Mucosa of descending colon (tissue), 3 donors: Measurements from ENCODE around the gene SERPINA3. TPM values are rescaled to one million over a fixed set of nuclear protein-coding genes. Genes with fewer than 3 reads are reported as not detected.
A peak's percentile ranks its signal among the peaks of the same experiment; 100 is the strongest.

Experiments
- ATAC-seq: fragments of 200-7000 bp; cut with Tn5 transposase; one replicate; pipeline ENCODE4 v1.9.1; 2020; ENCODE audit warnings: mild to moderate bottlenecking, moderate library complexity
- DNase-seq, 3 donors: peaks; one replicate each; pipeline ENCODE4 v3.0.0-alpha.2; 2020
- H3K36me3 ChIP-seq: fragments of 200-600 bp; one replicate; pipeline ENCODE4 v1.8.0; 2021; ENCODE audit warnings: low read depth, mild to moderate bottlenecking
- H3K4me1 ChIP-seq: fragments of 200-600 bp; one replicate; pipeline ENCODE4 v1.8.0; 2021; ENCODE audit warnings: low read depth, mild to moderate bottlenecking
- H3K4me3 ChIP-seq: fragments of 200-600 bp; one replicate; pipeline ENCODE4 v1.8.0; 2021; ENCODE audit warnings: mild to moderate bottlenecking
- H3K9me3 ChIP-seq: fragments of 200-600 bp; one replicate; pipeline ENCODE4 v1.8.0; 2021; ENCODE audit warnings: mild to moderate bottlenecking
- intact Hi-C, 2 donors: fragments of 100-400 bp; cut with DNase I in 1 of 2; cut with micrococcal nuclease in 1 of 2; formaldehyde crosslinking; loops; one replicate each; pipeline versions ENCODE4 v1.11.0 to v1.11.1; 2022; cut with DNase I, micrococcal nuclease
- total RNA-seq, 3 donors: library from RNA; stranded (reverse); fragmentation: NEBNext Ultra II Directional in 2 of 3; extraction: Animal tissue kit (Norgen Biotek cat#: 25700) in 2 of 3; gene quantifications; one replicate each; pipeline versions ENCODE4 v1.2.1 to v1.2.4, GENCODE V29; 2021 to 2023
- TF ChIP-seq, protein P1 (sequence below): fragments of 200-600 bp; IDR thresholded peaks from one replicate; pipeline ENCODE4 v1.8.0; 2022; ENCODE audit warnings: antibody characterized with exemption, mild to moderate bottlenecking
- donor health status: DM: no; HTN: no; CAD: no; lungs with moderate emphysema.
- donor health status: DM: no; HTN: no; CAD: no.
- donor health status: DM: no; HTN: yes; CAD: no.

The SERPINA3 gene
- total RNA-seq, 3 donors from 2014 or later = 3.1 to 43.9 (median 41.3) TPM

DNA sequence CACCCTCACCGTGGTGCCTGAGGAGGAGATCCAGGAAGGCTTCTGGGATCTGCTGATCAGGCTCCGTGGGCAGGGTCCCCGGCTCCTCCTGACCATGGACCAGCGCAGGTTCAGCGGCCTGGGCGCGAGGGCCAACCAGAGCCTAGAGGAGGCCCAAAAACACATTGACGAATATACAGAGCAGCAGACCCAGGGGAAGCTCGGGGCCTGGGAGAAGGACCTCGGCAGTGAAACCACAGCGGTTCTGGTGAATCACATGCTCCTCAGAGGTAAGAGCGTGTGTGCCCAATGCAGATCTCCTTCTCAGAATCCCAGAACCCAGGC lies 29.4 kb downstream of the SERPINA3 start:
- no peaks in the 10 kb centered on the region for H3K9me3 ChIP-seq
- no peak for ATAC-seq
- H3K36me3 ChIP-seq = no peaks in the 10 kb centered on the region
- DNase-seq = no peak
- no peaks in the 10 kb centered on the region for H3K4me1 ChIP-seq
- intact Hi-C loops = no loop called here
- TF ChIP-seq, protein P1, sequence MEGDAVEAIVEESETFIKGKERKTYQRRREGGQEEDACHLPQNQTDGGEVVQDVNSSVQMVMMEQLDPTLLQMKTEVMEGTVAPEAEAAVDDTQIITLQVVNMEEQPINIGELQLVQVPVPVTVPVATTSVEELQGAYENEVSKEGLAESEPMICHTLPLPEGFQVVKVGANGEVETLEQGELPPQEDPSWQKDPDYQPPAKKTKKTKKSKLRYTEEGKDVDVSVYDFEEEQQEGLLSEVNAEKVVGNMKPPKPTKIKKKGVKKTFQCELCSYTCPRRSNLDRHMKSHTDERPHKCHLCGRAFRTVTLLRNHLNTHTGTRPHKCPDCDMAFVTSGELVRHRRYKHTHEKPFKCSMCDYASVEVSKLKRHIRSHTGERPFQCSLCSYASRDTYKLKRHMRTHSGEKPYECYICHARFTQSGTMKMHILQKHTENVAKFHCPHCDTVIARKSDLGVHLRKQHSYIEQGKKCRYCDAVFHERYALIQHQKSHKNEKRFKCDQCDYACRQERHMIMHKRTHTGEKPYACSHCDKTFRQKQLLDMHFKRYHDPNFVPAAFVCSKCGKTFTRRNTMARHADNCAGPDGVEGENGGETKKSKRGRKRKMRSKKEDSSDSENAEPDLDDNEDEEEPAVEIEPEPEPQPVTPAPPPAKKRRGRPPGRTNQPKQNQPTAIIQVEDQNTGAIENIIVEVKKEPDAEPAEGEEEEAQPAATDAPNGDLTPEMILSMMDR = no peak
- H3K4me3 ChIP-seq = no peak overlapping the region

GRCh38 chr14:94643316-94644101 lies 31.3 kb downstream of the SERPINA3 start:
- Histone ChIP-seq H3K4me3 (no peak overlapping the region), H3K36me3 (no peaks in the 10 kb centered on the region), H3K9me3 (peaks cover 3% of the 10 kb centered on the region), H3K4me1 (no peaks in the 10 kb centered on the region)
- TF ChIP-seq, protein P1 = no peak
- intact Hi-C loops = no loop called here
- DNase-seq (no peak), ATAC-seq (no peak)

- Histone ChIP-seq H3K9me3 (peaks cover 8% of the 10 kb centered on the region), H3K4me1 (no peaks in the 10 kb centered on the region), H3K4me3 (no peak overlapping the region), H3K36me3 (no peaks in the 10 kb centered on the region)
- TF ChIP-seq, protein P1 = no peak
- ATAC-seq = no peak
- intact Hi-C loops = no loop called here
- DNase-seq = no peak
Measured at GRCh38 chr14:94644102-94644535, 31.9 kb downstream of the SERPINA3 start.

DNA sequence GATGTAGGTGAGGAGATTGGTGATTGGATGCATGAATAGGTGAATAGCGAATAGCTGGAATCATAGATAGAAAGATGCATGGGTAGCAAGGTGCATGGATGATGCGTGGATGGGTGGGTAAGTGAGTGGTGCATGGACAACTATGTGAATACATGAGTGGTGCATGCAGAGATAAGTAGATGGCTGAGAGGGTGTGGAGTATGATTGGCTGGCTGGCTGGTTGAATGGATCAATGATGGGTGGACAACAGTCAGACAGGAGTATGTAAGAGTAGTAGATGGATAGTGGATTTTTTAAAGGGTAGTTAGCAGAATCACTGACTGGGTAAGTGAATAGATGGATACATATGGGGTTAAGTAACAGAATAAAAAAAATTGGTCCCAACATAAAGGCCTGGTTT lies 33.9 kb downstream of the SERPINA3 start:
- H3K9me3 ChIP-seq = peaks cover 8% of the 10 kb centered on the region
- ATAC-seq = no peak
- TF ChIP-seq, protein P1 = no peak
- H3K4me1 ChIP-seq = no peaks in the 10 kb centered on the region
- no peak for DNase-seq
- intact Hi-C loops = no loop called here
- no peaks in the 10 kb centered on the region for H3K36me3 ChIP-seq
- H3K4me3 ChIP-seq = no peak overlapping the region

GRCh38 chr14:94646481-94646880 lies 34.3 kb downstream of the SERPINA3 start:
- intact Hi-C loops = no loop called here
- ATAC-seq = peak; percentile 31
- peaks cover 8% of the 10 kb centered on the region for H3K9me3 ChIP-seq
- no peaks in the 10 kb centered on the region for H3K4me1 ChIP-seq
- H3K4me3 ChIP-seq = no peak overlapping the region
- H3K36me3 ChIP-seq = no peaks in the 10 kb centered on the region
- TF ChIP-seq, protein P1 = no peak
- no peak for DNase-seq
